K562 (cell line): Measurements from ENCODE around the gene IGF1R. TPM values are rescaled to one million over a fixed set of nuclear protein-coding genes. Genes with fewer than 3 reads are reported as not detected.

ENCODE experiments used
- ATAC-seq: fragments of 200-7000 bp; cut with Tn5 transposase; 3 replicates; pipeline ENCODE4 v1.9.1; 2020; ENCODE audit warnings: moderate library complexity
- BruUV-seq: library from RNA; stranded (reverse); fragments of 400-500 nt; replicated peaks from 2 replicates; lab custom pipeline; 2021; lab: Mats Ljungman, UMichigan
- CTCF ChIA-PET: fragments of 300-600 bp; formaldehyde crosslinking; extraction: SDS; loops from one replicate; lab custom pipeline; 2021; ENCODE audit warnings: low intra/inter-chr PET ratio; lab: Yijun Ruan, JAX
- POLR2A ChIA-PET: fragments of 300-600, 350-650 bp; sonication (Branson Sonifier 250); formaldehyde crosslinking; extraction: SDS; loops from one replicate; lab custom pipeline; 2021; ENCODE audit warnings: antibody characterized with exemption, inconsistent platforms; lab: Yijun Ruan, JAX
- DNase-seq, 4 experiments: peaks; one replicate each; pipeline versions ENCODE4 v3.0.0 to v3.0.0-alpha.2; 2011 to 2018; ENCODE audit warnings: low spot score in 3 of 4, mixed read lengths in 3 of 4; ENCODE audit errors: extremely low read depth in 1 of 4
- FAIRE-seq: peaks from 2 replicates; lab custom pipeline; 2011; peaks lifted over from hg19 to GRCh38; lab: Jason Lieb, UNC
- H2AFZ ChIP-seq: 2 replicates; pipeline ENCODE4 v1.6.0; 2011; ENCODE audit warnings: low read depth, low read length, control low read depth, inconsistent platforms
- H3K27ac ChIP-seq: fragments of 200-600 bp; 3 replicates; pipeline ENCODE4 v1.8.0; 2011; ENCODE audit warnings: low read depth, mild to moderate bottlenecking, control low read depth, inconsistent platforms, low read length, moderate library complexity, mixed read lengths; ENCODE audit errors: extremely low read depth
- H3K27me3 ChIP-seq, 2 experiments: fragments of 300-600 bp in 1 of 2; 2 replicates in 1 of 2; 3 replicates in 1 of 2; pipeline versions ENCODE4 v1.6.0 to v1.8.0; 2011; ENCODE audit warnings: inconsistent platforms in 2 of 2, low read length in 2 of 2, mild to moderate bottlenecking in 1 of 2, mixed read lengths in 1 of 2, moderate library complexity in 1 of 2; ENCODE audit not compliant: control insufficient read depth in 2 of 2, insufficient read depth in 2 of 2
- H3K36me3 ChIP-seq: fragments of 300-600 bp; 3 replicates; pipeline ENCODE4 v1.8.0; 2011; ENCODE audit warnings: mild to moderate bottlenecking, low read length, inconsistent platforms; ENCODE audit not compliant: control insufficient read depth, insufficient read depth
- H3K4me1 ChIP-seq, 2 experiments: fragments of 200-600 bp in 1 of 2; replicated peaks in 1 of 2; 2 replicates in 1 of 2; 3 replicates in 1 of 2; pipeline versions ENCODE4 v1.5.1 to v1.8.0; 2011; ENCODE audit warnings: inconsistent platforms in 2 of 2, low read length in 2 of 2, mild to moderate bottlenecking in 1 of 2, mixed read lengths in 1 of 2, moderate library complexity in 1 of 2; ENCODE audit not compliant: control insufficient read depth in 2 of 2, insufficient read depth in 2 of 2
- H3K4me2 ChIP-seq: 2 replicates; pipeline ENCODE4 v1.6.1; 2011; ENCODE audit warnings: low read length, control low read depth, inconsistent platforms, mixed read lengths; ENCODE audit not compliant: insufficient read depth
- H3K4me3 ChIP-seq: fragments of 200-600 bp; sonication (generic), shearing (Covaris generic); 2 replicates; pipeline ENCODE4 v1.5.1; 2016; ENCODE audit warnings: control low read depth, inconsistent platforms
- H3K79me2 ChIP-seq: fragments of 200-600 bp; 3 replicates; pipeline ENCODE4 v1.8.0; 2011; ENCODE audit warnings: low read length, inconsistent platforms; ENCODE audit not compliant: control insufficient read depth, insufficient read depth
- H3K9ac ChIP-seq, 2 experiments: 2 replicates each; pipeline versions ENCODE4 v1.6.0 to v1.6.1; 2011; ENCODE audit warnings: low read depth in 2 of 2, low read length in 2 of 2, control low read depth in 1 of 2, inconsistent platforms in 1 of 2, mild to moderate bottlenecking in 1 of 2, mixed read lengths in 1 of 2; ENCODE audit not compliant: insufficient read depth in 1 of 2
- H3K9me1 ChIP-seq: one replicate; pipeline ENCODE4 v1.6.0; 2011; ENCODE audit warnings: inconsistent platforms, mild to moderate bottlenecking, low read length, moderate library complexity; ENCODE audit not compliant: control insufficient read depth, insufficient read depth
- H3K9me3 ChIP-seq: replicated peaks from 2 replicates; pipeline ENCODE4 v1.5.1; 2011; ENCODE audit warnings: low read depth, low read length, inconsistent platforms; ENCODE audit not compliant: control insufficient read depth, insufficient read depth
- H4K20me1 ChIP-seq: replicated peaks from 2 replicates; pipeline ENCODE4 v1.6.1; 2011; ENCODE audit warnings: low read length, inconsistent platforms, mixed read lengths; ENCODE audit not compliant: control insufficient read depth, insufficient read depth
- CHD1 ChIP-seq: fragments of 200-600 bp; sonication (generic); IDR thresholded peaks from one replicate; pipeline ENCODE4 v1.6.1; 2012; ENCODE audit warnings: mild to moderate bottlenecking, moderate library complexity, low read length, inconsistent platforms
- TBP ChIP-seq: optimal IDR thresholded peaks from 2 replicates; pipeline ENCODE3; 2011; ENCODE audit warnings: low read depth, low read length, improper control_type of control experiment
- TCFL5 ChIP-seq: fragments of 250-450 bp; sonication (Bioruptor Pico); conservative IDR thresholded peaks from 2 replicates; pipeline ENCODE4 v1.6.1; 2021; ENCODE audit warnings: mild to moderate bottlenecking, moderate library complexity, matching md5 sums
- ZNF174 ChIP-seq: fragments of 250-450 bp; sonication (Bioruptor Pico); IDR thresholded peaks from 2 replicates; pipeline ENCODE4 v1.4.0; 2020; ENCODE audit warnings: mild to moderate bottlenecking
- WGBS: fragments of 100-300 bp; shearing (Covaris generic); methylation state at CpG from one replicate; pipeline ENCODE4 v1.1.6; 2016; ENCODE audit warnings: low coverage, mixed read lengths; ENCODE audit not compliant: insufficient coverage; ENCODE audit errors: missing lambda C conversion rate; 5-methylcytosine and 5-hydroxymethylcytosine counted together
- in situ Hi-C: fragments of 300-500 bp; cut with MboI; formaldehyde crosslinking; loops from 4 replicates; pipeline ENCODE4 v1.15.0; 2018; ENCODE audit warnings: inconsistent platforms, mixed read lengths
- intact Hi-C: fragments of 100-400 bp; cut with micrococcal nuclease; formaldehyde crosslinking; loops from 2 replicates; pipeline ENCODE4 v1.14.2; 2022
- polyA plus RNA-seq, 8 experiments: library from polyadenylated mRNA; depleted of rRNA in 4 of 8; stranded (reverse) in 5 of 8; unstranded in 3 of 8; fragments of >200 nt; fragmentation: Nextera tagmentation in 2 of 8; fragmentation: Illumina TruSeq in 1 of 8; extraction: Ambion mirVana in 2 of 8; extraction: Trizol in 1 of 8; gene quantifications; 2 replicates each; pipeline versions ENCODE4 v1.2.1 to v1.2.3, GENCODE V29; 2011 to 2014; ENCODE audit warnings: inconsistent platforms in 1 of 8, missing spikeins in 1 of 8
- total RNA-seq, 7 experiments: library from RNA; depleted of rRNA in 6 of 7; stranded (reverse); fragments of >200 nt in 6 of 7; fragmentation: Illumina TruSeq in 2 of 7; extraction: Trizol in 2 of 7; gene quantifications; 2 replicates each; pipeline versions ENCODE4 v1.2.1 to v1.2.3, GENCODE V29; 2011 to 2021; ENCODE audit warnings: low replicate concordance in 1 of 7
- TF ChIP-seq, protein P1 (sequence below): fragments of 450-650 bp; IDR thresholded peaks from 2 replicates; pipeline ENCODE4 v1.6.1; 2016; ENCODE audit warnings: mild to moderate bottlenecking, moderate library complexity

Gene IGF1R
- total and polyA plus RNA-seq, 9 of the 15 experiments (the other 6 are each of a cell fraction or from before 2014, with no cell fraction given): 0.35 to 8.0 (median 1.6) TPM

DNA sequence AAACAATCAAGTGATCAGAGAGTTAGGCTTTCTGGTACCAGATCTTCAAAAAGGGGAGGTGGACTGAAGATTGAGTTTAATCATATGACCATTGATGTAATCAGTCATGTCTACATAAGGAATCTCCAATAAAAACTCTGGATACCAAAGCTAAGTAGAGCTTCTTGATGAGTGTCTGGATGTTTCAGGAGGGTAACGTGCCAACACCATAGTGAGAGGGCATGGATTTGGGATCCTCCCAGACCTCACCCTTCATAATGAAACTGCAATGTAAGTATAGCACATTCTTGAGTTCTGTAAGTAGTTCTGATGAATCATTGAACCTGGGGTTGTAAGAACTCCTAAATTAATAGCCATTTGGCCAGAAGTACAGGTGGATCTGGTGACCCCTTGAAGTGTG lies 337.9 kb downstream of the IGF1R start:
- FAIRE-seq: no peak
- no peak for TF ChIP-seq TBP
- no peak for TF ChIP-seq TCFL5 (CRISPR knock-in tag)
- no peak for TF ChIP-seq CHD1
- no peak for TF ChIP-seq ZNF174 (CRISPR knock-in tag)
- TF ChIP-seq, protein P1, sequence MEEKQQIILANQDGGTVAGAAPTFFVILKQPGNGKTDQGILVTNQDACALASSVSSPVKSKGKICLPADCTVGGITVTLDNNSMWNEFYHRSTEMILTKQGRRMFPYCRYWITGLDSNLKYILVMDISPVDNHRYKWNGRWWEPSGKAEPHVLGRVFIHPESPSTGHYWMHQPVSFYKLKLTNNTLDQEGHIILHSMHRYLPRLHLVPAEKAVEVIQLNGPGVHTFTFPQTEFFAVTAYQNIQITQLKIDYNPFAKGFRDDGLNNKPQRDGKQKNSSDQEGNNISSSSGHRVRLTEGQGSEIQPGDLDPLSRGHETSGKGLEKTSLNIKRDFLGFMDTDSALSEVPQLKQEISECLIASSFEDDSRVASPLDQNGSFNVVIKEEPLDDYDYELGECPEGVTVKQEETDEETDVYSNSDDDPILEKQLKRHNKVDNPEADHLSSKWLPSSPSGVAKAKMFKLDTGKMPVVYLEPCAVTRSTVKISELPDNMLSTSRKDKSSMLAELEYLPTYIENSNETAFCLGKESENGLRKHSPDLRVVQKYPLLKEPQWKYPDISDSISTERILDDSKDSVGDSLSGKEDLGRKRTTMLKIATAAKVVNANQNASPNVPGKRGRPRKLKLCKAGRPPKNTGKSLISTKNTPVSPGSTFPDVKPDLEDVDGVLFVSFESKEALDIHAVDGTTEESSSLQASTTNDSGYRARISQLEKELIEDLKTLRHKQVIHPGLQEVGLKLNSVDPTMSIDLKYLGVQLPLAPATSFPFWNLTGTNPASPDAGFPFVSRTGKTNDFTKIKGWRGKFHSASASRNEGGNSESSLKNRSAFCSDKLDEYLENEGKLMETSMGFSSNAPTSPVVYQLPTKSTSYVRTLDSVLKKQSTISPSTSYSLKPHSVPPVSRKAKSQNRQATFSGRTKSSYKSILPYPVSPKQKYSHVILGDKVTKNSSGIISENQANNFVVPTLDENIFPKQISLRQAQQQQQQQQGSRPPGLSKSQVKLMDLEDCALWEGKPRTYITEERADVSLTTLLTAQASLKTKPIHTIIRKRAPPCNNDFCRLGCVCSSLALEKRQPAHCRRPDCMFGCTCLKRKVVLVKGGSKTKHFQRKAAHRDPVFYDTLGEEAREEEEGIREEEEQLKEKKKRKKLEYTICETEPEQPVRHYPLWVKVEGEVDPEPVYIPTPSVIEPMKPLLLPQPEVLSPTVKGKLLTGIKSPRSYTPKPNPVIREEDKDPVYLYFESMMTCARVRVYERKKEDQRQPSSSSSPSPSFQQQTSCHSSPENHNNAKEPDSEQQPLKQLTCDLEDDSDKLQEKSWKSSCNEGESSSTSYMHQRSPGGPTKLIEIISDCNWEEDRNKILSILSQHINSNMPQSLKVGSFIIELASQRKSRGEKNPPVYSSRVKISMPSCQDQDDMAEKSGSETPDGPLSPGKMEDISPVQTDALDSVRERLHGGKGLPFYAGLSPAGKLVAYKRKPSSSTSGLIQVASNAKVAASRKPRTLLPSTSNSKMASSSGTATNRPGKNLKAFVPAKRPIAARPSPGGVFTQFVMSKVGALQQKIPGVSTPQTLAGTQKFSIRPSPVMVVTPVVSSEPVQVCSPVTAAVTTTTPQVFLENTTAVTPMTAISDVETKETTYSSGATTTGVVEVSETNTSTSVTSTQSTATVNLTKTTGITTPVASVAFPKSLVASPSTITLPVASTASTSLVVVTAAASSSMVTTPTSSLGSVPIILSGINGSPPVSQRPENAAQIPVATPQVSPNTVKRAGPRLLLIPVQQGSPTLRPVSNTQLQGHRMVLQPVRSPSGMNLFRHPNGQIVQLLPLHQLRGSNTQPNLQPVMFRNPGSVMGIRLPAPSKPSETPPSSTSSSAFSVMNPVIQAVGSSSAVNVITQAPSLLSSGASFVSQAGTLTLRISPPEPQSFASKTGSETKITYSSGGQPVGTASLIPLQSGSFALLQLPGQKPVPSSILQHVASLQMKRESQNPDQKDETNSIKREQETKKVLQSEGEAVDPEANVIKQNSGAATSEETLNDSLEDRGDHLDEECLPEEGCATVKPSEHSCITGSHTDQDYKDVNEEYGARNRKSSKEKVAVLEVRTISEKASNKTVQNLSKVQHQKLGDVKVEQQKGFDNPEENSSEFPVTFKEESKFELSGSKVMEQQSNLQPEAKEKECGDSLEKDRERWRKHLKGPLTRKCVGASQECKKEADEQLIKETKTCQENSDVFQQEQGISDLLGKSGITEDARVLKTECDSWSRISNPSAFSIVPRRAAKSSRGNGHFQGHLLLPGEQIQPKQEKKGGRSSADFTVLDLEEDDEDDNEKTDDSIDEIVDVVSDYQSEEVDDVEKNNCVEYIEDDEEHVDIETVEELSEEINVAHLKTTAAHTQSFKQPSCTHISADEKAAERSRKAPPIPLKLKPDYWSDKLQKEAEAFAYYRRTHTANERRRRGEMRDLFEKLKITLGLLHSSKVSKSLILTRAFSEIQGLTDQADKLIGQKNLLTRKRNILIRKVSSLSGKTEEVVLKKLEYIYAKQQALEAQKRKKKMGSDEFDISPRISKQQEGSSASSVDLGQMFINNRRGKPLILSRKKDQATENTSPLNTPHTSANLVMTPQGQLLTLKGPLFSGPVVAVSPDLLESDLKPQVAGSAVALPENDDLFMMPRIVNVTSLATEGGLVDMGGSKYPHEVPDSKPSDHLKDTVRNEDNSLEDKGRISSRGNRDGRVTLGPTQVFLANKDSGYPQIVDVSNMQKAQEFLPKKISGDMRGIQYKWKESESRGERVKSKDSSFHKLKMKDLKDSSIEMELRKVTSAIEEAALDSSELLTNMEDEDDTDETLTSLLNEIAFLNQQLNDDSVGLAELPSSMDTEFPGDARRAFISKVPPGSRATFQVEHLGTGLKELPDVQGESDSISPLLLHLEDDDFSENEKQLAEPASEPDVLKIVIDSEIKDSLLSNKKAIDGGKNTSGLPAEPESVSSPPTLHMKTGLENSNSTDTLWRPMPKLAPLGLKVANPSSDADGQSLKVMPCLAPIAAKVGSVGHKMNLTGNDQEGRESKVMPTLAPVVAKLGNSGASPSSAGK: no peak
- TF ChIP-seq, all 486 proteins: peak for 0
- no TSS peak for BruUV-seq
- H3K4me1 ChIP-seq: peaks cover 0 to 13% of the 10 kb centered on the region in 2 experiments; a peak in 4 of 5 replicates
- ATAC-seq: no peak
- no peak overlapping the region for H3K4me3 ChIP-seq
- no peak overlapping the region for H3K4me2 ChIP-seq
- intact Hi-C loops (no loop called here), in situ Hi-C loops (loop anchor here (10.0 kb wide), 1 partner anchor 211 kb away; no protein-coding TSS in a partner anchor)
- no peak overlapping the region for H2AFZ ChIP-seq
- DNase-seq: no peak
- no peaks in the 10 kb centered on the region for H3K9me3 ChIP-seq
- H3K79me2 ChIP-seq: no peaks in the 10 kb centered on the region
- ChIA-PET CTCF (no interaction called here), POLR2A (interaction anchor here (0.6 kb wide), 1 partner anchor 23 kb away, joined by 4 read pairs; no protein-coding TSS in a partner anchor)
- H3K9me1 ChIP-seq: no peaks in the 10 kb centered on the region
- H3K27ac ChIP-seq: no peak overlapping the region
- no peaks in the 10 kb centered on the region for H4K20me1 ChIP-seq
- H3K36me3 ChIP-seq: no peaks in the 10 kb centered on the region
- no peaks in the 10 kb centered on the region; a peak in 1 of 5 replicates for H3K27me3 ChIP-seq
- H3K9ac ChIP-seq: no peak overlapping the region
- 7% methylated on average over 1 of the region's 1 CpG for WGBS
